GM18951 (cell line): ENCODE results near the gene LRRC17.

Source experiments
- POLR2A ChIP-seq: IDR thresholded peaks from 4 replicates; pipeline ENCODE4 v1.6.1; 2011; ENCODE audit warnings: mild to moderate bottlenecking; ENCODE audit not compliant: insufficient read length, insufficient read depth; ENCODE audit errors: extremely low read depth
- in situ Hi-C: fragments of 300-500 bp; cut with MboI; formaldehyde crosslinking; loops from one replicate; pipeline ENCODE4 v1.12.0; 2022; ENCODE audit warnings: low sequenced_read_pairs, mixed read lengths, inconsistent platforms; ENCODE audit not compliant: unreplicated experiment

The LRRC17 gene

DNA sequence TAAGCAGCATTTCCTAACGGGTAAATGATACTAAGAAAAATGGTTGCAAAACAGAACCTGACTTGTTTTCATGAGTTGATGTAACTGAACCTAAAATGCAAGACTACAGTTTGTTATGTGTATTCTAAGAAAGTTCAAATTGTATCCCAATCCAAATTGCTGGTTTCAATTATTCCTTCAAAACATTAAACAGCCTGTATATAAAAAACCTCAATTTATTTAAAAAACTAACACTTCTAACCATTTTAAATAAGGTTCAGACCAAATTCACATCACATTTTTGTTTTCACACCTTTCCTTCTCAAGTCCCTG lies 80.9 kb downstream of the LRRC17 start:
- in situ Hi-C loops = no loop called here
- TF ChIP-seq POLR2A = no peak

DNA sequence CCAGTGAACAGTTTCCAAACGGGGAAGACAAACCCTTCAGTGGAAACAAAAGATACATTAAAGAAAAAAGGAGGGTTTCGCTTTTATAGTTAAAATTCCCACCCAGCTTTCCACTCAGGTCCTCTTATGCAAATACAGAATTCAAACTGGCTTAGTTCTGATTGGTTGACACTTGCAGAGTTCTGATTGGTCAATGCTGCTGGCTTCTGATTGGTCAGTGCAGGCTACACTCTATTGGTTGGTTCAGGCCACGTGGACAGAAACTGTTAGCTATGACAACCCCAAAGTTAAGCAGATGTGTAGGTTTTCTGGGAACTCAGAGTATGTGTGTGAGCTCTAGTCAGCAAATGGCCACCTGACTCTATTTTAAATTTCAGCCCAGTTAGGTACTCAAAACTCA lies 81.8 kb downstream of the LRRC17 start:
- TF ChIP-seq POLR2A = no peak
- in situ Hi-C loops = no loop called here
